ENCODE results near the gene STT3A.

The STT3A gene

DNA sequence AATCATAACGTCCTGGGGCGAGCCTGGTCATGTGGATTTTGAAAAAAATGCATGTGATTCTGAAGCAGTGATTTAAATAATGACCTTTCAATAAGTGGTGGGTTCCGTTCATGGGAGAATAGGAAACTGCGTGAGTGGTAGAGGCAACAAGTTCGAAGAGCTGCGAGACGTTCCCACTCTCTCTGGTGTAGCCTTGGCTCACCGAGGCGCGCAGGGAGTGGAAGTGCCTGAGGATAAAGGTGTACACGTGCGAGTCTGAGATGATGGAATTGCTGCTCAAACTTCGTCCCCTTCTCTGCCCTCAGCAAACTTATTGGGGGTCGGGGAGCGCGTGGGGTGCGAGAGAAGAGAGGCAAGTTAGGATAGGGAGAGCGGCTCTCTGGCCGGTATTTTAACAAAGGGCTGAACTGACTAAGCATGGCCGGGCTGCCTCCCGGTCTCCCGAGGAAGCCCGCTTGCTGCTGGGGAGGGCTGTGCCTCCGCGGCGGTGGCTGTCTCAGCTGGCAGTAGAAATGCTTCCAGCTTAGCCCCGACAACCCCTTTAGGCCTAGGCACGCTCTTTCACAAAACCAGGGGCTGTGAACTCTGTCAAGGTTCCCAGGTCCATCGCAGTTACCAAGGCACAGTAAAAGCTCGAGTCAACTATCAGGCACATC, 875 bp upstream of the STT3A start:
- DNase-seq = peak; percentile 28 to 38

DNA sequence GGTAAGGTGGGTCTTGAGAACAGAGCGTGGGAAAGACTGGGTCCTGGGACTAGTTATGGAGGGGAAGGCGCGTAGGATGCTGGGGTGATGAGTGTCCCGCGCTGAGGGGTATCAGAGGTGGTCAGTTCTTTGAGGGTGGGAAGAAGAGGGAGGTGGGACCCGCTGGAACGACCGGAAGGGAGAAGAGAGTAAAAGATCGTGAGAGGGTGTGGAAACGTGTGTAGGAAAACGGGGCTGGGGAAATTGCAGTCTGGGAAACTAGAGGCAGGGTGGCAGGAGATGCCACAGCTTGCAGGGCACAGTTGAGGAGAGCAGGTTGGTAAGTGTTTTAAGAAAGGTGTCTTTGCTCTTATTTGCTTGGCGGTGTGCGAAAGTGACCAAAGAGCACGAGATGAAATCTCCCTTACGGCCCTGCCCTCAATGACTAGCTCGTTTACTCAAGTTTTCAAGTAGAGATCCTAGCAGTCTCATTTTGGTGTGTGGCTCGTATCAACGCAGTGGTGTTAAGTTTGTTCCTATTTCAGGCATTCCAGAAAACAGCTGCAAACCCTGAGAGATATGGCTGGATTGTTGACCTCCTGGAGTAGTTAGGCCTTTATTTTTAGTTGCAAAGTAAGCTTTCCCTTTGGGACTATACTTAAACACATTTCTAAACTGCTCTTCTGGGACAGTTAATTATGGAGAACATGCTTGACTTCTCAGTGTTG, 615 bp downstream of the STT3A start:
- DNase-seq = no peak

DNA sequence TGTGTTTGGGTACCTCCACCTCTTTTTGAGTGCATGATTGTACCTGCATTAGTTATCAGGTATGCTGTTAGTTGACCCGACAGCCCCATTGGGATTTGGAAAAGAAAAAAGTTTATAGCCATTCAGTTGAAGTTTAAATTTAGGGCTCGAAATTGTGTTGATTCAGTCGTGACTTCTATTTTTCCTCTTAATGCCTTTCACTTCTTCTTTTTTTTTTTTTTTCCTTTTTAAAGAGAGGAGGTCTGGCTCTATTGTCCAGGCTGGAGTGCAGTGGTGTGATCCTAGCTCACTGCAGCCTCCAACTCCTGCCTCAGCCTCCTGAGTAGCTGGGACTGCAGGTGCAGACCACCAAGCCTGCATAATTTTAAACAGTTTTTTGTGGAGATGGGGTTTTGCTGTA, 2.3 kb downstream of the STT3A start:
- DNase-seq = no peak

DNA sequence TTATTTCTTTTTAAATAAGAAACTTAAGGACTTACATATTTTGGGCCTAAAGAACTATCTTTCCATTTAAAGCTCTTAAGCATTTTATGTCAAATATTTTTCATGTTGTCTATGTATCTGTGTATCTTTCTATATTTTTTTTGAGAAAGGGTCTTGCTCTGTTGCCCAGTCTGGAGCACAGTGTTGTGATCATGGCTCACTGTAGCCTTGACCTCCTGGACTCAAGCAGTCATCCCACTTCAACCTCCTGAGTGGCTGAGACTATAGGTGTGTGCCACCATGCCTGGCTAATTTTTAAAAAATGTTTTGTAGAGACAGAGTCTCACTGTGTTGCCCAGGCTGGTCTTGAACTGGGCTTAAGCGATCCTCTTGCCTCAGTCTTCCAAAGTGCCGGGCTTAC, 8.0 kb downstream of the STT3A start:
- no peak for DNase-seq

DNA sequence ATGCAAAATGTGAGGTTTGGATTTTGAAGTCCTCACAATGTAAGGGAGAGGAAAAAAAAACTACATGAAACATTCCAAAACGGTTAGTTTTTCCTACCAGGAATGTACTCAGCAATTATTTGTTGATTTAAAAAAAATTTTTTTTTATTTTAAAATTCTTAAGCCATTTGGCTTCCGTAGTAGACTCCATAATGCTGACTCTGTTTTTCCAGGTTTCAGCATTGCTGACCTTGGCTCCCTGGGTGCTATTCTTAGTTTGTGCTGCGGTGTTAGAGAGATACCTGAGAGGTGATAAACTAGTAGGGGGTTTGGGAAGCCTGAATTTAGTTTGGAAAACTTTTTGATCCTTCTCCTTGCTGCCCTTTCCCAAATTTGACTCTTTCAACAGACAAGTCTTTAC, 10.6 kb downstream of the STT3A start:
- no peak for DNase-seq

DNA sequence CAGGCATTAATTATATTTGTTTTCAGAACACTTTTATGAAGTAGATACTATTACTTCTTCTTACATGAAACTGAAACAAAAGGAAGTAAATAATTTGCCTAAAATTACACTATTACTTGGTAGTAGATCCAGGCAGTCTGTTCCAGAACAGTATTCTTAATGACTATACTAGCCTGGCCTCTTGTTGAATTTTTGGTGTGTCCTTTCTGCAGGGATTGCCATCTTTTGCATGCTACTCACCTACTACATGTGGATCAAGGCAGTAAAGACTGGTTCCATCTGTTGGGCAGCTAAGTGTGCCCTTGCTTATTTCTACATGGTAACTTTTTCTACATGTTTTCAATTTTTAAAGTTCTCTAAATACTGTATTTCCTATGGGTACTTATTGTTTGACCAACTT, 12.8 kb downstream of the STT3A start:
- no peak for DNase-seq

DNA sequence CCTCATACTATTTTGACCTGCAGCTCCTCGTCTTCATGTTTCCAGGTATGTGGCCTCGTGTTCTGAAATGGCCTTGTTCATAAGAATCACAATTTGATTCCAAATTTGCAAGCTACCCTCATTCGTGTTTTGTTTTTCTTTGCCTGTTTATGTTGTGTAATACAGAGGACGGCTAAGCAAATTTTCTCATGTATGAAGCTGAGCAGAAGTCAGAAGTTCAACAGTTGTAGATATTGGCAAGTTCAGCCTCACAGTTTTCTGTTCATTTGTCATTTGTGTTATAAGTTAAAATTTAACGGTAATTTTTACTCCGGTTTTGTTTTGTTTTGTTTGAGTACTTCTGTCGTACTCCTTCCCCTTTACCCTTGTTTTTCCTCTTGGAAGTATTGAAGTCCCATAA, 16.9 kb downstream of the STT3A start:
- DNase-seq = no peak

DNA sequence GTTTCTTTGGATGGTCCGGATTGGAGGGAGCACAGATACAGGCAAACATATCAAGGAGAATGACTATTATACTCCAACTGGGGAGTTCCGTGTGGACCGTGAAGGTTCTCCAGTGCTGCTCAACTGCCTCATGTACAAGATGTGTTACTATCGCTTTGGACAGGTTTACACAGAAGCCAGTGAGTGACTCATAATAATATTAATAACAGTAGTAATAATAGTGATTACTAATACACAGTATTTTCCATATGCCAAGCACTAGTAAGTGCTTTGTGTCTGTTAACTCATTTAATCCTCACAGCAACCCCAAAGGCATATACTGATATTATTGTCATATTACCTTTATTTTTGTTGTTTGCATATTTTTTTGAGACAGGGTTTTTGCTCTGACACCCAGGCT, 25.7 kb downstream of the STT3A start:
- DNase-seq = no peak

DNA sequence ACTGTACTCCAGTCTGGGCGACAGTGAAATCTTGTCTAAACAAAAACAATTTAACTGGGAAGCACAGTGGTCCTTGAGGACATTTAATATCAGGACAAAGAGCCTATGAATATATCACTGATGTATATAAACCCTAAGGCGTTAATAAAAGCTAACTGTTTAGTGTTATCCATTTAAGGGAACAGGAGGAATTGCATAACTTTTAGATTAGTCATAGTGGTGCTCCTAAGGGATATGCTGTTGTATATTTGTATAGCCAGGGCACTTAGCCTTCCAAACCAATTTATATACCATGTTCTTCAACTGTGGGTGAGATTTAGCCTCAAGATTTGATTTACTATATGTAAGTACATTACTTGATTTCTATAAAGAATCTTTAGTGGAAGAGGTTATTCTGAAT, 29.3 kb downstream of the STT3A start:
- no peak for DNase-seq

DNA sequence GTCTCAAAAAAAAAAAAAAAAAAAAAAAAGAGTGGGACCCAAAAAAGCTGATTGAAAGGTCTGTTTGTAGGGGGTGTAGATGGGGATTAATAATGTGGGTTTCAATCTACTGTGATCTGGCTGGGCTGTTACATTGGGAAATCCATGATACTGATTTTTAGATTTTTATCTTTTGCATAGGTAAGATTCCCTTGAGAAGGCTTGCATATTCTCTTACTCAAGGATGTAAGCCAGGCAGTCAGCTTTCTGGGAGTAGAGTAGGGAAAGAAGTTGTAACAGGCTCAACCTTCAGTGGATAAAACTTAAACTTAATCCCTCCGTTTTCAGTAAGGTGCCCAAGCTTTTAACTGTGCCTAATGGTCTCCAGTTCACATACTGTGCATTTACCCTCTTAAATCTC, 30.4 kb downstream of the STT3A start:
- DNase-seq = no peak

DNA sequence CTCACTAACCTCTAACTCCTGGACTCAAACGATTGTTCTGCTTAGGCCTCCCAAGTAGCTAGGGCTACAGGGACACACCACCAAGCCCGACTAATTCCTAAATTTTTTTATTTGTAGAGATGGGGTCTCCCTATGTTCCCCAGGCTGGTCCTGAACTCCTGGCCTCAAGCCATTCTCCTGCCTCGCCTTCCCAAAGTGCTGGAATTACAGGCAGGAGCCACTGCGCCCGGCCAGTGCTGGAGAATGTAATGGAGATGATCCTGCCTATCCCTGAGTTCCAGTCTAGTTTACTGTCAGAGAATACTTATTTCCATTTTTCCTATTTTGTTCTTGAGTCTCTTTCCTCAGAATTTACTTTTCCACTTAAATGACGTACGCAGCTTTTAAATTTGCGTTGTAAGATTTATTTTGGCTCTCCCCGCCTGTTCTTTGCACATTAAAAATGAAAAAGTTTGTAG, 32.1 kb downstream of the STT3A start, which contains the start of gene CHEK1:
Gene CHEK1, plus strand, starts transcription at position 408 of the 458 bp plus-strand sequence. CDS start 1,606 bp downstream, outside the sequence.
- no peak for DNase-seq

DNA sequence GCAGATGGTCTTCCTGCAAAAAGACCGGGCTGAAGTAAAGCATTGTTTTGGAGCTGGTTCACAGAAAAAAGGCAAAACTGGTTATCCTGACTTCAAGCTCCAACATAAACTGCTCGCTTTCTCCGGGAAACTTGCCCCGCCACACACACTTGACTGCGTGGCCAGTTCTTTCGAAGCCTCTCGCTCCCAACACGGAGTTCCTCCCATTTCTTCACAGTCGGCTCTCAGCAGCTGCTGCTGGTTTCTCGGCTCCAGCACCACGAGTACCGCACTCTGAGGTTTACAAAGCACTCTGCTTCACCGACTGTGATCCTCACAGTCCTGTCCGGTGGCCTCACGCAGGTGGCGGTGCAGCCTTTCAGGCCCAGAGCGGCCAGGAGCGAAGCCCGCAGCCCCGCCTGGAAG, 32.6 kb downstream of the STT3A start:
- DNase-seq = no peak

DNA sequence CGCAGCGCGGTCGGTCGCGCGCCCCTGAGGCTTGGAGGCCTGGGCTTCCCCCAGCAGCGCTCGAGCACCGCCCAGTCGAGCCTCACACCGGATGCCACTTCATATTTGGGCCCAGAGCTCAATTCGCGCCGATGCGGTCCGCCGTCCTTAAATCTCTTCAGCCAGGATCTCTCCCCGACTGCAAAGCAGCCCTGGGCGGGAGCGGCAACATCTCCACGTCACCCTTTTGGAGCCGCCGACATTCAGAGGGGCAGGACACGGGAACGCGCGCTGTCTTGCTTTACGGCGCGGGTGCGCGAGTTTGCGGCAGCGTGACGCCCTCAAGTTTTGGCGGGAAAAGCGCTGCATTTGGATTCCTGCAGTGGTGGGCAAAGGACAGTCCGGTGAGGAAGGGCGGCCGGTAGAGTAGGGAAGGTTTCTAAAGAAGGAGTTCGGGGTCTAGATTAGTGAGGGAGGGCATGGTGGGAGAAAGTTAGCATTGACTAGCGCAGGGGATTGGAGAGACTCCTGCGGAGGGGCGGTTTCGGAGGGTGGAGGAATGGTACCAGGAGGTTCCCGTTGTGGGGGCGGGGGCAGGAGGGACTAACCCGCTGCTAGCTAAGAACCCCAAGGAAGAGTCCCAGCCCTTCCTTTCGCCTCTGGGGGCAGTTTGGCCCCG, 33.1 kb downstream of the STT3A start:
- DNase-seq = peak; percentile 79 to 85

DNA sequence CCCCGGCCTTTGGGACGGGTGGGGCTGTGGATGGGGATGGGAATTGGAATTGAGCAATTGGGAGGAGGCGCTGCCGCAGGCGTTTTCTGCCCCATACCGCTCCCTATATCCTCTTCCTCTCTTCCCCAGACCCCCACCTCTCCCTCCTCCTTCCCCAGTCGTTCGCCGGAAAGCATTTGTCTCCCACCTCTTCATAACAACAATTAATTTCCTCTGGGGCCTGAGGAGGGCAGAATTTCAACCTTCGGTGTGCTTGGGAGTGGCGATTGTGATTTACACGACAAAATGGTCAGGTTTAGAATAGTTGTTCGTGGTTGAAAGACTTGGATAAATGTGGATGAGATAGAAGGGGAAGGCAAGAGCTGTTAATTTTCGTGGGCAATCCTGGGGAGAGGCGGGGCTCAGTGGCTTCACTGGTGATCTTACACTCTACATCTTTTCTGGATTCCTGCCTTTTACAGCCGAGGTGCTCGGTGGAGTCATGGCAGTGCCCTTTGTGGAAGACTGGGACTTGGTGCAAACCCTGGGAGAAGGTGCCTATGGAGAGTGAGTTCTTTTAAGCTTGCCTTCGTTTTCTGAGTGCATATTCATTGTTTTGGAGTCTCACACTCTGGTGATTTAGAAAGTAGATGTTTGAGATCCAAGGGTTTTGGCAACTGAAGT, 33.8 kb downstream of the STT3A start:
- DNase-seq = peak; percentile 15 to 18

DNA sequence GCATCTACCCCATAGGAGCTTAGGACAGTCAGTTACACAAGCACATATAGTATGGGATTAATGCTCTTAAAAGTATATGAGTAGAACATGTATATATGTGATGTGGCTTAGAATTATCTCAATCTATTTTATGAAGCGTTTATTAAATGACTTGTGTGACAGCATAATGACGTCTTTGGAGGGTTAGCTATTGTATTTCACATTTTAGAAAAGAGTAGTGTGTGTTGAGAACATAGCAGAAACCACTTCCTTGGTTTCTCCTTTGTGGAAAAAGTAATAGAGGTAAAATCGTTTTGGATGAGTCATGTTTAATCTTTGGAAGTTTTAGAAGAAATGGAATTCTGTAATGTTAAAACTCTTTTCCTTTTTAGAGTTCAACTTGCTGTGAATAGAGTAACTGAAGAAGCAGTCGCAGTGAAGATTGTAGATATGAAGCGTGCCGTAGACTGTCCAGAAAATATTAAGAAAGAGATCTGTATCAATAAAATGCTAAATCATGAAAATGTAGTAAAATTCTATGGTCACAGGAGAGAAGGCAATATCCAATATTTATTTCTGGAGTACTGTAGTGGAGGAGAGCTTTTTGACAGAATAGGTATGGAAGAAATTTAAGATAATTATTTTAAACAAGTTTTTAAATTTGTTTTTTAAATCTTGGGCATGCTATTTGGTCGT, 34.7 kb downstream of the STT3A start:
- no peak for DNase-seq

DNA sequence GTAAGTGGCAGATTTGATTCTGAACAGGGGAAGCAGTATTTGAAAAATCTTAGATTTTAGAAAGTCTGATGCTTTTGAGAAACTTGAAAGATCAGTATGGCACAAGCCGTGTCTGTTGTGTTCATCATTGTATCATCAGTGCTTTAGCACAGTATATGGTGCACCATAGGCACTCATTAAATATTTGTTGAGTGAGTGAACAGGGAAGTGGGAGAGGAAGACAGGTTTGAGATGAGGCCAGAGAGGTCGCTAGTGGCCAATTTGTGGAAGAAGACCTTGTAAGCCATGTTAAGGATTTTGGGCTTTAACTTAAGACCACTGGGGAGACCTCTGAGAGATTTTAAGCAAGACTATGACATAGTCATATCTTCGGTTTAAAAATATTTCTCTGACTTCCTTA, 45.2 kb downstream of the STT3A start:
- DNase-seq = no peak

DNA sequence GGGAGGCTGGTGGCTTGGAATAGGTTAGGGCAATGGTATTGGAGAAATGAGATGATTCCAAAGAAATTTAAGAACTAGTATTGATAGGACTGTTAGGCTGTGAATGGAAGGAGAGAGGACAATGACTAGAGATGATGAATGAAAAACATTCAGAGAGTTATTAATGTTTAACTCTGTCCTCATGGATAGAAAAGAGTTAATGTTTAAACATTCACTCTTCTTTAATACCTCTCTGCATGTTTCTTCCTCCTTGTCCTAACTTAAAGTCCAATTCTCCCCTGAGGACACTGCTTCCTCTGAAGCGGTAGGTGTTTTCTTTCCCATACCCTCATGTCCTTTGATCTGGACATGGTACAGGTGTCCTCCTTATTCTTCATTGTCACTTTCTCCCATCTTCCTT, 45.7 kb downstream of the STT3A start:
- no peak for DNase-seq

DNA sequence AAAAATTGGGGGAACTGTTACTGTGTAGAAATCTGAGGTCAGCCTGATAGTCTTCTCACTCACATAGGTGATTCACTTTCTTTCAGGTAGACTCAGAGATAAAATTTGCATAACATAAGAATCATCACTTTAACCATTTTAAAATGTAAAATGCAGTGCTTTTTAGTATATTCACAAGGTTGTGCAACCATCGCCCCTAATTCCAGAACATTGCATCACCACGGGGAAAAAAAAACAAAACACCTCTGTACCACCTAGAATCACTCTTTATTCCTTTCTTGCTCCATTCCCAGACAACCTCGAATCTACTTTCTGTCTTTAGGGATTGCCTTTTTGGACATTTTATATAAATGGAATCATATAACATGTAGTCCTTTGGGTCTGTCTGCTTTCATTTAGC, 53.2 kb downstream of the STT3A start:
- no peak for DNase-seq

DNA sequence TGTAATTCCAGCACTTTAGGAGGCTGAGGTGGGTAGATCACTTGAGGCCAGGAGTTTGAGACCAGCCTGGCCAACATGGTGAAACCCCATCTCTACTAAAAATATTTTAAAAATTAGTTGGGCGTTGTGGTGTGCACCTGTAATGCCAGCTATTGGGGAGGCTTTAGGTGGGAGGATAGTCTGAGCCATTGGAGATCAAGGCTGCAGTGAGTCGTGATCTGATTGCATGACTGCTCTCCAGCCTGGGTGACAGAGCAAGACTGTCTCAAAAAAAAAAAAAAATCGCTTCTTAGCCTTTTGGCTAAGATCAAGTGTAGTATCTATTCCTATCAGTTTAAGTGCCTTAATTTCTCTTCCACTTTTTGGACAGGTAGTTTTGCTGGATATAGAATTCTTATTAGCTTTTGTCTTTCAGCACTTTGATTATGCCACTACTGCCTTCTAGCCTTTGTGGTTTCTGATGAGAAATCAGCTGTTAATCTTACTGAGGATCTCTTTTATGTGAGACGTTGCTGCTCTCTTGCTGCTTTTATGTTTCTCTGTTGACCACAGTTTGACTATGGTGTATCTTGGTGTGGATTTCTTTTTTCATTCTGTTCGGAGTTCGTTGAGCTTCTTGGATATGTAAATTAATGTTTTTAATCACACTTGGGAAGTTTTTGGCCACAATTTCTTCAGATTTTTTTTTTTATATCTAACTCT, 57.0 kb downstream of the STT3A start:
- no peak for DNase-seq

DNA sequence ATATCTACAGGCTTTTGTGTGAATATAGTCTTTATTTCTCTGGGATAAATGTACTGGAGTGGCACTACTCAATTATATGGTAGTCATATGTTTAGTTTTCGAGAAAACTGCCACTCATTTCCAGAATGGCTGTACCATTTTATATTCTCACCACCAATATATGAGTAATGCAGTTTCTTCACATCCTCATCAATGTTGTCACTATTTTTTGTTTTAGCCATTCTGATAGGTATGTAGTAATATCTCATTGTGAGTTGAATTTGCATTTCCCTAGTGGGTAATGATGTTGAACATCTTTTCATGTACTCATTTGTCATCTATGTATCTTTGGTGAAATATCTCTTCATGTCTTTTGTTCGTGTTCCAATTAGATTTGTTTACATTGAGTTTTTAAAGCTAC, 70.0 kb downstream of the STT3A start:
- DNase-seq = no peak

DNA sequence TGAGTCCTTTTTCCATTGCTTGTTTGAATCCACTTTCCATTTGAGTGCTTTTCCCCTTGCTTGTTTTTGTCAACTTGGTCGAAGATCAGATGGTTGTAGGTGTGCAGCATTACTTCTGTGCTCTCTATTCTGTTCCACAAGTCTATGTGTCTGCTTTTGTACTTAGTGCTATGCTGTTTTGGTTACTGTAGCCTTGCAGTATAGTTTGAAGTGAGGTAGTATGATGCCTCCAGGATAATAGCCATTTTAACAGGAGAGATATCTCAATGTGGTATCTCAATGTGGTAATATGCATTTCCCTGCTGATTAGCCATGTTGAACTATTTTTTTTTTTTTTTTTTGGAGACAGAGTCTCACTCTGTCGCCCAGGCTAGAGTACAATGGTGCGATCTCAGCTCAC, 71.3 kb downstream of the STT3A start:
- DNase-seq = no peak

DNA sequence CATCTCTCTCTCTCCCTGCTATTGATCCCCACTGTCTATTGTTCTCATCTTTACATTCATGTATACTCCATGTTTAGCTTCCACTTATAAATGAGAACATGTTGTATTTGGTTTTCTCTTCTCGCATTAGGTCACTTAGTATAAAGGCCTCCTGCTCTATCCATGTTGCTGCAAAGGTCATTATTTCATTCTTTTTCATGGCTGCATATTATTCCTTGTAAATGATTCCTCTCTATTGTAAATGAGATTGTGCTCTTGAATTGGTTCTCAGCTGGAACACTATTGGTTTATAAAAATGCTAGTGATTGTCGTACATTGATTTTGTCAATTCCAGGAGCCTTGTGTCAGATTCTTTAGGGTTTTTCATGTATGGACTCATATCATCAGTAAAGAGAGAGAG, 74.5 kb downstream of the STT3A start:
- DNase-seq = no peak
